NCI-H82 treated with DMSO at 0.1 percent for 48 hours (cell line): ENCODE results near the gene MCUB.
"Not testable (repeated sequence)": the region's sequence is repeated elsewhere in the genome, so short reads cannot be mapped to it uniquely, and the experiment has no call there.

ENCODE experiments used
- DNase-seq: peaks from one replicate; lab custom pipeline; 2025; ENCODE audit not compliant: unreplicated experiment; lab: John Stamatoyannopoulos, UW

Gene MCUB

DNA sequence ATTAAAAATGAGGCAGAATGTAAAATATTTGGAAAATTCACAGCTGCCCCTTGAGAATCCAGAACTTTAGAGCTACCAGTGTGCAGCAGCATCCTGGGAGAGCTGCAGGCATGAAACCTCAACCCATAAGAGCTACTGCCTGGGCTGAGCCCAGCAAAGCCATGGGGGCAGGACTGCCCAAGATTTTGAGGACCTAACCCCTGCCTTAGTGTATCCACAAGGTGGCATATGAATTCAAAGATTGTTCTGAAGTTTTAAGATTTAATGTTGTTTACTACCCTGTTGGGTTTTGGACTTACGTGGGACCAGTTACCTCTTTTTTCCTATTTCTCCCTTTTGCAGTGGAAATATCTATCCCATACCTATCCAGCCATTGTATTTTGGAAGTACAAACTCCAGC lies 116.8 kb downstream of the MCUB start:
- DNase-seq = no peak

DNA sequence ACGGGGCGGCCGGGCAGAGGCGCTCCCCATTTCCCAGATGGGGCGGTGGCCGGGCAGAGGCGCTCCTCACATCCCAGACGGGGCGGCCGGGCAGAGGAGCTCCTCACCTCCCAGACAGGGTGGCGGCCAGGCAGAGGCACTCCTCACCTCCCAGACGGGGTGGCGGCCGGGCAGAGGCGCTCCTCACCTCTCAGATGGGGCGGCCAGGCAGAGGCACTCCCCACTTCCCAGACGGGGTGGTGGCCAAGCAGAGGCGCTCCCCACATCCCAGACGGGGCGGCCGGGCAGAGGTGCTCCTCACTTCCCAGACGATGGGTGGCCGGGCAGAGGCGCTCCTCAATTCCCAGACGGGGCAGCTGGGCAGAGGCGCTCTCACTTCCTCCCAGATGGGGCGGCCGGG lies 118.4 kb downstream of the MCUB start:
- not testable (repeated sequence) for DNase-seq

DNA sequence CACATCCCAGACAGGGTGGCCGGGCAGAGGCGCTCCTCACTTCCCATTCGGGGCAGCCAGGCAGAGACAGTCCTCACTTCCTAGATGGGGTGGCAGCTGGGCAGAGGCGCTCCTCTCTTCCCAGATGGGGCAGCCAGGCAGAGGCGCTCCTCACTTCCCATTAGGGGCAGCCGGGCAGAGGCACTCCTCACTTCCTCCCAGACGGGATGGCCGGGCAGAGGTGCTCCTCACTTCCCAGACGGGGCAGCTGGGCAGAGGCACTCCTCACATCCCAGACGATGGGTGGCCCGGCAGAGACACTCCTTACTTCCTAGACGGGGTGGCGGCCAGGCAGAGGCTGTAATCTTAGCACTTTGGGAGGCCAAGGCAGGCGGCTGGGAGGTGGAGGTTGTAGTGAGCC lies 118.9 kb downstream of the MCUB start:
- not testable (repeated sequence) for DNase-seq

DNA sequence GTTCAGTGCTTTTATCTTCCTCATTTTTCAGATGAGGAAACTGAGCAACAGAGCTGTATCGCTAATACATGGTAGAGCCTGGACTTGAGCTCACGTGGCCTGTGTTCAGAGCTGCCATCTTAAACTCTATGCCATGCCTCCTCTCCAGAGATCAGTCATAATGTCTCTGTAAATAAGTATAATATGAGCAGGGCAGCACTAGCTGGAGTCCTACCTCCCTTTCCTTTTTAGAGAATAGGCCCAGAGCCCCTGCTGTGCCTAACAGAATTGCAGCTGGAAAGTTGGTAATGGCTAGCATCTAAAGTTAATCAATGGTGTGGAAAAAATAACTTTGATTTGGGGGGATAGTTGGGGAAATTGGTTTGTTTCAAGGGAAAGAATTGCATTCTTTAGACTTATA lies 122.8 kb downstream of the MCUB start:
- no peak for DNase-seq

DNA sequence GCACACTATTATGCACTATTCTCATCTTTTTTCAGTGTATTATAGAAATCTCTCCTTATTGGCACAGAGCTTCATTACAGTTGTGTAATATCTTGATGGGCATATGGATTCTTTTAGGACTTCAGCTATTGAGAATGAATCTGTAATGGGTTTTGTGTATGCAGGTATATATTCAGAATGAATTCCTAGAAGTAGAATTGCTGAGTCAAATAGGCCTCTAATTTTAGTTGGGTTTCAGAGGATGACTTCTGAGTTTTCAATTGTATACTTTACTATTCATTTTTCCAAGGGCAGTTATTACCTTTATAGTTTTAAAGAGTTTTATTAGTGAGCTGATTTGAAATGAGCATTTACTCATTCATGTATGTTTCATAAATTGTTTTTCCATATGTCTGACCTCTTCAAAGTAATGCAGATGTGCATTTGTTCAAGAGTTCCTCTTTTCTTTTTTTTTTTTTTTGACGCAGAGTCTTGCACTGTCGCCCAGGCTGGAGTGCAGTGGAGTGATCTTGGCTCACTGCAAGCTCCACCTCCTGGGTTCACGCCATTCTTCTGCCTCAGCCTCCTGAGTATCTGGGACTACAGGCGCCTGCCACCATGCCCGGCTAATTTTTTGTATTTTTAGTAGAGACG lies 123.7 kb downstream of the MCUB start:
- no peak for DNase-seq

DNA sequence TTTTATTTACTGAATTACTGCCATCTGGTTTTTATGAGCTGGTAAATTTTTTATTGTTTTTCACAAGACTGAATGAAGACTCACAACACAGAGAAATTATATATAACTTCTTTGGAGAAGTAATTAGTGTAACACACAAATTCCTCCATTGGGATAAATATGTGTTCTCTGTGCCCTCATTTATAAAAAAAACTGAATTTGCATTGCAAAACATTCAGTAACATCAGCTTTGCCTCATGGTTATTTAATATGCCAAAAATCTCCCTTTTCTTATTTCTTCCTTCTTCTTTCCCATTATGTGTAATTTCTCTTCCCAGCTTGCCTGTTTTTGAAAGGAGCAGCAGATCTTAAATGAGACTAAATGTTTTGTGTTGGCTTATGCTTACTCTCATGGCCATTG lies 124.7 kb downstream of the MCUB start:
- DNase-seq = no peak

DNA sequence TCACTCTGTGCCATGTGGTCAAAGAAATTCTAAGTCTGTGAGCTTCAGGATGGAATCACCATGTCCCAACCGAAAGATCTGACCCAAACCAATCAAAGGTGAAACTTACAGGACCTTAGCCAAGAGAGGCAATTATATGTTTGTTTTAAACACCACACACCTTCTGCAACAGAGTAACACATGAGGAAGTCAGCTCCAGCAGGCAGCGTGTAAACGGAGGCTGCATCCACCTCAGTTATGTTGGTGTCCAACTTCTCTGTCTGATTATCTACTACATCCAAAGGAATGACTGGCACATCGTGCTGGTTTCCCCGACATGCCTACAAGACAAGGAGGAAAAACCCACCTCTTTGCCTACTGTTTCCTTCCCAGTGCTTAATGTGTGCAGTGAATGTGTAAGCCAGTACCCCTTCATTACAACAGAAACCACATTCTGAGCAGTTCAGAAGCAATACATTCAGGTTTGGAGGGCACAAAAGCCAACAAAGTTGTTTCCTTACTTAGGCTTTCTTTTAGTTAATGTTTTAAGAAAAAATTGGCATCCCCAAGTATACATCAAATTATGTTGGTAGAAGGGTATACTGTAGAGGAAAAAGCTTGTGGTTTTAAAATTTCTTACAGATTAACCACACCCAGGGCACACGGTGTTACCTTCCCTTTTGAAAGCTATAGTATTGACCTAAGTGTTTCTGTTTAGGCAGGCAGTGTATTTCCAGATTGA lies 130.8 kb downstream of the MCUB start:
- no peak for DNase-seq

DNA sequence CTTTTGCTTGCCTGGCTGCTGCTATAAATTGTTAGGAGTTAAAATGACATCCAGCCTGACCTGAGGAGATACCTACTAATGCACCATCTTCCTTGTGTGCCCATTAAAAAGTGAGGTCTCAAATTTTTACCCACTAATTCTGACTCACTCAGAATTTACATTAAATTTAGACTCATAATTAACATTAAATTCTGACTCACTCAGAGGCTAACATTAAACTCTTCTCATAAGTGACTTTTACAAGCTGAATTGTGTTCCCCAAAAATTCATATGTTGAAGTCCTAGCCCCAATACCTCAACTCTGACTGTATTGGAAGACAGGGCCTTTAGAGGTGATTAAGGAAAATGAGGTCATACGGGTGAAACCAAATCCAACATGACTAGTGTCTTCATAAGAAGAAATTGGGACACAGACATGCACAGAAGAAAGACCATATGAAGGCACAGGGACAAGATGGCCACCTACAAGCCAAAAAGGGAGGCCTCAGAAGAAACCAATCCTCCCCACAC lies 131.4 kb downstream of the MCUB start:
- DNase-seq = no peak

DNA sequence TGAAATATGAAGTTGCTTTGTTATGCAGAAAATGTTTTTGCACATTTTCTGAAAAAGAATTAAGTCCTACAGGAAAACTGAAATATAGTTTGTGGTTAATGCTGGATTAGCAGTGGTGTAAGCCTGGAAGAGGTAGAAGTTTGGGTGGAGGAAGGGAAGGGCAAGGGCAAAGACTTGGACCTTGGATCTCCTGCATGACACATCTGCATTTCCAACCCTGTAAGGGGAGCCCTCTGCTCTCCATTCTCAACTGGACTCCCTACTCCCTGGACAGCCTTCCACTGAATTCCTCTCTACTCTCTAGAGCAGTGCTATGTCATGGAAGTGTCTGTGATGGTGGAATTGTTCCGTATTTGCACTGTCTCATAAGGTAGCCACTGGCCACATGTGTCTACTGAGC lies 138.6 kb downstream of the MCUB start:
- no peak for DNase-seq

DNA sequence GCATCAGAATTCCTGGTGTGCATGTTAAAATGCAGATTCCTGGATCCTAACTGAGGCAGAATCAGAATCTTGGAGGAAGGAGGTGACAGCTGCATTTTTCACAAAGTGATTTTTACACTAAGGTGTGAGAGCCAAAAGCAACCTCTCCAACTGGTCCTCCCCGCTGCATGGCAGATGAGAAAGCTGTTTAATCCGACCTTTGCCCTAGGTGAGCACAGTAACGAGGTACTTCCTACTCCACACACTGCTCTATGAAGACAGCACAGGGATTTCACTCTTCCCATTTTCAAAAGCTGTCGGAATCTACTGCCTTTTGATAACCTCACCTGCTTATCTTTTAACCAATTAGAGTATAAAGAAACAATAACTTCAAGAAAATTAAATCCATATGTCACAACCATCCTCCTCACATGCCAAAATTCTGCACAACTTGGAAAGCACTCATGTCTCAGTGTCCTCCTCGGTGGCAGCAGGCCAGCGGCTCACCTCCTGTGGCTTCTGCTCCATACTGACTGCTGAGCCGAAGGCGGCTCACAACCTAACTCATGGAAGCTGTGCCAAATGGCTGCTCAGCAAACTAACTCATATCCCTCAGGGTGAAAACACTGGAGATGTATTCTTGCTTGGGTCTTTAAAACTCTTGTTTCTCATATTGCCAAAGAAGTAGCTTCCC lies 139.6 kb downstream of the MCUB start:
- no peak for DNase-seq

DNA sequence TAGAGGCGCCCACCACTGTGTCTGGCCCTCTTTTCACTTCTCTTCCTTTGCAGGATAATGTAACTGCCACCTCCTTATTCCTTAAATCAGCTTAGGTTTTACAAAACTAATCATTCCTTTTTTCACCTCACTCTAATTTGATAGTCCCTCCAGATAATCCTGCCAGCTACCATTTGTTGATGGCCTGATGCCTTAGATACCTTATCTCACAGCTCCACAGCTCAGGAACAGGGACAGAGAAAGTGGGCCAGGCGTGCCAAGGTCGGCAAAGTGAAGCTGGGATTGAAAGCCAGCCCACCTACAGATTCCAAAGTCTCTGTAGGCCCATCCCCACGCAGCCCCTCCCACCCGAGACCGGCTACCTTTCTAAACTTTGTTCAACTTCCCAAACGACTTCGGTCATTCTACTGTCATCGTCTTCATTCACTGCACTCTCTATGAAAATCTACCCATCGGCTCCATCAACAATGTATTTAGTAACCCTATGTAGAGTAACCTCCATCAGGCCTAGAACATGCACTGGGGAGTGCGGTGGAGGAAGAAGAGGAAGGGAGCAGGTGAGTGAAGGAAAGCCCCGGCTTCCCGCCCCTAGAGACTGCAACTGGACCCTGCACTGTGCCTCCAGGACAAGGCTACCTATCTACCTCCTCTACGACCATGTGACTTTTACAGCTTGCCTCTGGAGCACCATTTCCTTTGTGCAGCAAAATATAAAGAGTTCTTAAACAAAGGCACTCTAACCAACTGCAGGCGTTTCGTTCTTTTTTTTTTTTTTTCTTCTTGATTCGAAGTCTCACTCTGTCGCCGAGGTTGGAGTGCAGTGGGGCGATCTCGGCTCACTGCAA lies 141.7 kb downstream of the MCUB start:
- no peak for DNase-seq

DNA sequence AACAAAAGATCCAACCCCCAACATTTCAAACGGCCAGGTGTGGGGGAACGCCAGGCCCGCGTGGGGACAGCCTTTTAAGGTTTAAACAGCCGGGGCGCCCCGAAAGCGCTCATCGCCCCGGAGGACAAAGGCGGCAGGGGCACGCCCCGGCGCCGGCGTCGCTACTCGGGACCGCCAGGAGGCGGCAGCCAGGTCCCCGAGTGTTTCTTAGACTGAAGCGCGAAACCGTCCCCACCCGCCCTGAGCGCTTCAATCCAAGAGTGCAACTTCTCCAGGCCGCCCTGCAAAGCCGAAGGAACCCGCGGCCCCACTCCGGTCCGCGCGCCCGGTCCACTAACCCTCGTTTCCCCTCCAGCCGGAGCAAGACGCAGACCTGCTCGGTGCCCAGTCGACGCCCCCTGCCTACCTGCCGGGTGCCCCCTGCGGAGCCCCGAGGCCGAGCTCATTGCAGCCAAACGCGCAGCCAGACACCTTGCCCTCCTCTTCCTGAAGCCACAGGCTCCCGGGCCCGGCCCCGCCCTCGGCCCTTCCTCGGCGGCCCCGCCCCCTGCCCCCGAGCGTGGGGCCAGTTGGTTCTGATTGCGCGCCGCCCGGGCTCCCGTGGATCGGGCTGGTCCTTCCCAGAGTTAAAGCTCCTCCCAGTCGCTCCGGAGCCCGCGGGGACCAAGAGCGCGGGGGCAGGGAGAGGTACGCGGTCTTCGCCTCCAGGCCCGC lies 143.1 kb downstream of the MCUB start, which contains the start of gene CASP6:
Gene CASP6 (minus strand): TSS at position 496 of the 714 bp plus-strand sequence. CDS start 50 bp downstream, at position 446.
- peak; percentile 46 for DNase-seq

DNA sequence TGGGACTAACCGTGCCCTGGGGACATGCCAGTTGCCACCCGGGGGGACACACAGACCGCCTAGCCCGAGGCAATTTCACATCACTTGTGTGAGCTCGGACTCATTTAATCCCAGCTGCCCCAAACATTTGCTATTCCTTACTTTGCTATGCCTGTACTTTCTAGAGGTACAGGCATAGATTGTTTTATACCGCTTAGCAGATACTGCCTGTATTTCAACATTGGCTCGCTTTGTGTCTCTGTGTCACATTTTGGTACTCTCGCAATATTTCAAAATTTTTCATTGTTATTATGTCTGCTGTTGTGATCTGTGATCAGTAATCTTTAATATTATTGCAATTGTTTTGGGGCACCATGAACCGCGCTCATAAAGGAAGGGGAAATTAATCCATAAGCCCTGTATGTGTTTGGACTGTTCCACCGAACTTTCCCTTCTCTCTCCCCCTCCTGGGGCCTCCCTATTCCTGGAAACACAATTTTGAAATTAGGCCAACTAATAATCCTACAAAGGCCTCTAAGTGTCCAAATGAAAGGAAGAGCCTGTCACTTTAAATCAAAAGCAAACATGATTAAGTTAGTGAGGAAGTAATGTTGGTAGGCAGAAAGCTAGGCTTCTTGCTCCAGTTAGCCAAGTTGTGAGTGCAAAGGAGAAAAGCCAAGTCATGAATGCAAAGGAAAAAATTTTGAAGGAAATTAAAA lies 143.8 kb downstream of the MCUB start:
- no peak for DNase-seq

DNA sequence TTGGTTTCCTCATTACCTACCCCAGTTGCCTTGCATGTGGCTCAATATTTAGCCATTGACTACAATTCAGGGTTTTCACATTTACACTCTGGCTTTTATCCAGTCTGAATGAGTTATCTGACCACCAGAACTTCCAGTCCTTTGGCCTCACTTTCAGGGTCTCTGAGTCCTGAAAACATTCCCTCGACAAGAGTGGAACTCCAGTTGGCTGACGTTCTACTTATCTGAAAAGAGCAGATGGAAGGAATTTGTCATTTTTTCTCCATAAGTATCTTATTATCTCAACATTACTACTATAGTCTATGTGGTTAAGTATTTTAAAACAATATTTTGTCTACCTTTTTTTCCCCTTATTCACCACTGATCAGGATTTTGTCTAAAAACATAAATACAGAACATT lies 148.4 kb downstream of the MCUB start:
- DNase-seq = no peak

DNA sequence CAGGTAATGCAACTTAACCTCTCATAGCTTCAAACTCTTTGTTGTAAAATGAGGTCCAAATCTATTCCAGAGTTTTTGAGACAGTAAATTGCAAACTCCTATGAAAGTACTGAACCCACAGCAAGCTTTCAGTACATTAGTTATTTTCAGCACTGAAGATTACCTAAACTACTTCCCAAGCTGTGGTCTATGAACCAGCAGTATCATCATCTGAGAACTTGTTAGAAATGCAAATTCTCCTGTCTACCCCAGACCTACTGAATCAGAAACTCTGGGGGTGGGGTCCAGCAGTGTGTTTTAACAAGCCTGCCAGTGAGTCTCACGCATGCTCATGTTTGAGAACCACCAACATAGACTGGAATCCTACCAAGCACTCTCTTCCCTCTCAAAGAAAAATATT lies 148.9 kb downstream of the MCUB start:
- no peak for DNase-seq

DNA sequence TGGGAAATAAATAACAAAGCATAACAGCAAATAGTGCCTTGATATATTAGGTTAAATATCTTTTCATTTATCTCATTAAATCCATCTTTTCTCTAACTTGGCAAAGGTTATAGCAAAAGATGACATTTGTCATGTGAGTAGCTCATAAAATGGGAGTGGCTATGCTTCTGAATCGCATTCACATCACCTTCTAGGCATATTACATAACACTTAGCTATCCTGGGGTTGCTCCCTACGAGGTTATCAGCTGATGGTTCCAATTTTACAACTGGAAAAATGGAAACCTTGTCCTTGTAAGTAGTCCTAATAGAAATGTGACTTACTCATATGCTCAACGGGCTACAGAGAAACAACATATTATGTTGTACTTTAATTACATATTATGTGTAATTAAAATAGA lies 153.5 kb downstream of the MCUB start:
- no peak for DNase-seq

DNA sequence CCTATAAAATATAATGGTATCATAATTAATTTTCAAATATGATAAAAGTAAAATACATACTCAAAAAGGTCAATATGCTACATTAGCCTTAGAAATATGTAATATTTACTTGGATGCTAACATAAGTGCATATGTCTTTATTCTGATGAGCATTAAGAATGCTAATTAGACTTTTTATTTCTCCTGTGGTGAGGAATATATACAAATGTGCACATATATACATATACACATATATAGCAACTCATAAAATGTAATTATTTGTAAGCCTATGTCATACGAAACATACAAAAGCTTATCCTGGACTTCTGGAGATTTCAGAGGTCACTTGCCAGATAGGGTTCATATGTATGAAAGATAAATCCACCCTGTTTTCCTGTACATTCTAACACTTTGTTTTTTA lies 158.7 kb downstream of the MCUB start:
- no peak for DNase-seq

DNA sequence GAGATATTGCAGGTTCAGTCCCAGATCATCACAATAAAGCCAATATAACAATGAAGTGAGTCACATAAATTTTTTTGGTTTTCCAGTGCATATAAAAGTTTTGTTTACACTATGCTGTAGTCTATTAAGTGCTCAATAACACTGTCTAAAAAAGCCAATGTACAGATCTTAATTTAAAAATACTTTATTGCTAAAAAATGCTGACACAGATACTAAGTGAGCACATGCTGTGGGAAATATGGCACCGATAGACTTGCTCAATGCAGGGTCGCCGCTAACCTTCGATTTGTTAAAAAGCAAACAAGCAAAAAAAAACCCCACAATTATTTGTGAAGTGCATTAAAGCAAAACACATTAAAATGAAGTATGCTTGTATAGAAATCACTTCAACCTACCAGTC lies 159.6 kb downstream of the MCUB start:
- DNase-seq = no peak

DNA sequence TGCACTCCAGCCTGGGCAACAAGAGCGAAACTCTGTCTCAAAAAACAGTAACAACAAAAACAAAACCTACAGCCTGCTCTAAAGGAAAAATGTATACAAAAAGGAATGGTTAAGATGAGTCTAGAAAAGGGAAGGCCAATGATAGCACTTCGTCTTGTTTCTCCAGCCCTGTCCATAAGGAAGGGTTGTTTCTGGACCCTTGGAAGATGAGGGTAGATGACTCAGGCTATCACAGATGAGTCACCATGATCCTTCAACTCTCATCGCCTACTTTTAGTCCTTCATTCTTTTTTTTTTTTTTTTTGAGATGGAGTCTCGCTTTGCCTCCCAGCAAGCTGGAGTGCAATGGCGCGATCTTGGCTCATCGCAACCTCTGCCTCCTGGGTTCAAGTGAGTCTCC lies 161.0 kb downstream of the MCUB start:
- no peak for DNase-seq

DNA sequence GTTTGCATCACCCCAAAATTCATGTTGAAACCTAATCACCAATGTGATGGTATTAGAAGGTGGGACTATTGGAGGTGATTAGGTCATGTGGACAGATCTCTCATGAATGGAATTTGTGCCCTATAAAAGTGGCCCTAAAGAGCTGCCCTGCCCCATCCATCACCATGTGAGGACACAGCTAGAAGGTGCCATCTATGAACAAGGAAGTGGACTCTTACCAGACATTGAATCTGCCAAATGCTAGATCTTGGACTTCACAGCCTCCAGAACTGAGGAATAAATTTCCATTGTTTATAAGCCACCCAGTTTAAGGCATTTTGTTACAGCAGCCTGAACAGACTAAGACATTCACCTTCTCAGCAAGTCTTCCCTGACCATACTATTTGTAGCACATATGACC lies 162.3 kb downstream of the MCUB start:
- no peak for DNase-seq
